ENCODE results near the gene GRK1. TPM values are rescaled to one million over a fixed set of nuclear protein-coding genes. Genes with fewer than 3 reads are reported as not detected.

The GRK1 gene
- total and polyA plus RNA-seq, 2 of the 13 experiments (the other 11 are each of a cell fraction or from before 2014, with no cell fraction given) = 0.07 to 0.12 TPM

- POLR2A ChIA-PET = no interaction called here
- no TSS peak for BruUV-seq (replicated peaks)
Measured at GRCh38 chr13:113735194-113735593, 68.2 kb downstream of the GRK1 start.

More at GRCh38 chr13:113735194-113735593, 68.2 kb downstream of the GRK1 start:
- no peak overlapping the region for H3K9ac ChIP-seq (ENCODE audit: insufficient read depth, low read depth, low read length)
- ATAC-seq (no peak), FAIRE-seq (no peak), DNase-seq (ENCODE audit: low spot score) (no peak)
- peaks cover 6 to 25% of the 10 kb centered on the region in 2 experiments; a peak in 4 of 5 replicates for H3K27me3 ChIP-seq (ENCODE audit: control insufficient read depth in 1 of 2, insufficient read depth in 2 of 2, low read length in 2 of 2)
- in situ Hi-C loops (cut with HindIII; ENCODE audit: extremely low pct_ligation_motif_present, low pct_unique_long_range_greater_than_20kb) (no loop called here), intact Hi-C loops (cut with micrococcal nuclease; ENCODE audit: unreplicated experiment) (no loop called here)
- peaks cover 18% of the 10 kb centered on the region for H3K4me1 ChIP-seq (ENCODE audit: insufficient read depth, low read length)
- WGBS (ENCODE audit: low lambda C conversion rate) = 89% methylated on average over 8 of the region's 26 CpGs
- no peaks in the 10 kb centered on the region for H4K20me1 ChIP-seq (ENCODE audit: insufficient read depth, low read length)
- H3K27ac ChIP-seq (ENCODE audit: extremely low read length, insufficient read depth, low read length) = no peak overlapping the region
- H3K9me3 ChIP-seq (ENCODE audit: low read length) = no peaks in the 10 kb centered on the region
- no peak overlapping the region for H3K4me3 ChIP-seq (replicated peaks in 1 of 3; ENCODE audit: insufficient read depth in 1 of 3, low read depth in 2 of 3, low read length in 3 of 3)
- CTCF ChIA-PET (ENCODE audit: low intra/inter-chr PET ratio, low total read pairs) = no interaction called here
- H2AFZ ChIP-seq (ENCODE audit: low read length) = no peak overlapping the region
- TF ChIP-seq TAF15 (IDR thresholded peaks at IDR 0.05; ENCODE audit: low read depth, low read length, poor library complexity, severe bottlenecking) (no peak), MEF2D (CRISPR knock-in tag; IDR thresholded peaks at IDR 0.05) (no peak), ERF (CRISPR knock-in tag; IDR thresholded peaks at IDR 0.05) (no peak), THAP9 (CRISPR knock-in tag; IDR thresholded peaks at IDR 0.05; ENCODE audit: borderline replicate concordance) (no peak), PBX3 (CRISPR knock-in tag; IDR thresholded peaks at IDR 0.05; ENCODE audit: borderline replicate concordance) (no peak), ATRX (CRISPR knock-in tag; IDR thresholded peaks at IDR 0.05; ENCODE audit: borderline replicate concordance) (no peak), TCF7 (IDR thresholded peaks at IDR 0.05; ENCODE audit: low read depth) (no peak), NCOA5 (CRISPR knock-in tag; IDR thresholded peaks at IDR 0.05) (no peak)
- no peaks in the 10 kb centered on the region for H3K79me2 ChIP-seq (ENCODE audit: insufficient read depth, low read length)
- no peaks in the 10 kb centered on the region for H3K36me3 ChIP-seq (replicated peaks in 1 of 2; ENCODE audit: control insufficient read depth in 1 of 2, insufficient read depth in 2 of 2, low read length in 2 of 2)
- no peak overlapping the region for H3K4me2 ChIP-seq (ENCODE audit: low read depth, low read length)

Measured in HepG2 (cell line).